GM12891 (cell line): Measurements from ENCODE around the gene MED13L.

Experiments used
- POLR2A ChIP-seq: IDR thresholded peaks from 2 replicates; pipeline ENCODE4 v1.6.1; 2011; ENCODE audit warnings: low read depth, low read length, control low read depth
- POLR2AphosphoS5 ChIP-seq: IDR thresholded peaks from 2 replicates; pipeline ENCODE4 v1.6.1; 2011; ENCODE audit warnings: low read depth, low read length, control low read depth
- SPI1 ChIP-seq: IDR thresholded peaks from 2 replicates; pipeline ENCODE4 v1.6.1; 2011; ENCODE audit warnings: low read depth, low read length, control low read depth
- TAF1 ChIP-seq: IDR thresholded peaks from 2 replicates; pipeline ENCODE4 v1.6.1; 2011; ENCODE audit warnings: low read depth, low read length, control low read depth

- TF ChIP-seq POLR2AphosphoS5 (no peak), POLR2A (no peak), TAF1 (no peak), SPI1 (no peak)
Measured at GRCh38 chr12:115949675-115950074, 327.8 kb downstream of the MED13L start.
